ENCODE data around the gene THADA. TPM values are rescaled to one million over a fixed set of nuclear protein-coding genes. Genes with fewer than 3 reads are reported as not detected.
A peak's percentile ranks its signal among the peaks of the same experiment; 100 is the strongest.

The THADA gene
- total RNA-seq, 2 experiments from 2014 or later, result 34.5 to 35.2 TPM

- no peak for DNase-seq
- Mint-ChIP-seq H3K4me3 (no peak overlapping the region), H3K4me1 (peaks cover 21% of the 10 kb centered on the region), H3K27ac (no peak overlapping the region), H3K9me3 (no peaks in the 10 kb centered on the region), H3K27me3 (no peaks in the 10 kb centered on the region), H3K36me3 (no peaks in the 10 kb centered on the region)
Observed at GRCh38 chr2:43206602-43207001, 389.2 kb downstream of the THADA start.

- Mint-ChIP-seq H3K27ac (no peak overlapping the region), H3K4me1 (peaks cover 26% of the 10 kb centered on the region), H3K27me3 (no peaks in the 10 kb centered on the region), H3K36me3 (no peaks in the 10 kb centered on the region), H3K9me3 (no peaks in the 10 kb centered on the region), H3K4me3 (no peak overlapping the region)
- no peak for DNase-seq
Observed at GRCh38 chr2:43203373-43203772, 392.5 kb downstream of the THADA start.

- Mint-ChIP-seq H3K27me3 (no peaks in the 10 kb centered on the region), H3K27ac (no peak overlapping the region), H3K36me3 (no peaks in the 10 kb centered on the region), H3K4me3 (no peak overlapping the region), H3K9me3 (no peaks in the 10 kb centered on the region), H3K4me1 (peaks cover 28% of the 10 kb centered on the region)
- no peak for DNase-seq
Observed at GRCh38 chr2:43202289-43202688, 393.5 kb downstream of the THADA start.

- DNase-seq, result no peak
- Mint-ChIP-seq H3K27ac (no peak overlapping the region), H3K4me1 (peaks cover 36% of the 10 kb centered on the region), H3K9me3 (peaks cover 2% of the 10 kb centered on the region), H3K4me3 (no peak overlapping the region), H3K27me3 (no peaks in the 10 kb centered on the region), H3K36me3 (peaks cover 2% of the 10 kb centered on the region)
Observed at GRCh38 chr2:43201497-43201896, 394.3 kb downstream of the THADA start.

GRCh38 chr2:43201016-43201415 is 394.8 kb downstream of the THADA start:
- H3K27me3 Mint-ChIP-seq, result no peaks in the 10 kb centered on the region

DNA sequence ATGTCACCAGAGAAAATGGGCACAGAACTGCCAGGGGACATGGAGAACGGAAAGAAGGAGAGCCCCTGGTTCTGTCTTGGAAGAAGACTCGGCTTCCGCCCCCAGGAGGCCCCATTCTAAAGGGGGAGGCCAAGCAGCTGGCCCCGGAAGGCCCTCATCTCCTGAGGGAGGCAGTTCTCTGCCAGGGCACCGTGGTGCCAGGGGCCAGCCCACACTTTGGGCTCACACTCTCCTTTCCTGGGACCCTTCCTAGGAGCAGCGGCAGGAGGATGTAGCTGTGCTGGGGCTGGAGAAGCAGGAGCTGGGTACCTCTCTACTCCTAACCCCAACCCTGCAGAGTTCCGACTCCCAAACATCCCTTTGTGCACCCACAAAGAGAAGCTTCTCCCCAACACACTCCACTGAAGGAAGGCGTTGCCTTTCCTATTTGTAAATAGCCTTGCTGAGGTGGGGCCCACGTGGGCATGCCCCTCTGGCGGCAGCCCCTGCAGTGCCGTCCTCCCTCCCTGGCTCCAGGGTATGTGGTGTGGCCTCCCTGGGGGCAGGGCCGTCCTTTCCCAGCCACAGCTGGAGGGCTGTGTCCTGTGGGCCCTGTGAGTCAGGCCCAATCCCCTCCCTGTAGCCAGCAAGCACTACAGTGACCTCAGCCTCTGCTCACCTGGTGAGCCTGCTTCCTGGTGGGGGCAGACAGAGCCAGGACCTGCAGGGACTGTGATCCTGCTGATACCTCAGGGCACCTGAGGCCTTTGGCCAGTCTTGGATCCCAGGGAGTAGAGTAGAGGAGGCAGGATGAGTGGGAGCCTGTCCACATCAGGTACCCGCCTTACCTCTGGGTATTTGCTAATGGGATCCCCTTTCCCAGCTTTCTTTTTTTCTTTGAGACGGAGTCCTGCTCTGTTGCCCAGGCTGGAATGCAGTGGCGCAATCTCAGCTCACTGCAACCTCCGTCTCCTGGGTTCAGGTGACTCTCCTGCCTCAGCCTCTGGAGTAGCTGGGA is 396.0 kb downstream of the THADA start:
- Mint-ChIP-seq H3K4me1 (peaks cover 39% of the 10 kb centered on the region), H3K4me3 (no peak overlapping the region), H3K27me3 (no peaks in the 10 kb centered on the region), H3K27ac (no peak overlapping the region), H3K36me3 (peaks cover 3% of the 10 kb centered on the region), H3K9me3 (peaks cover 2% of the 10 kb centered on the region)
- DNase-seq, result no peak

More at GRCh38 chr2:43201016-43201415, 394.8 kb downstream of the THADA start:
- no peak for DNase-seq
- Mint-ChIP-seq H3K36me3 (peaks cover 3% of the 10 kb centered on the region), H3K27ac (no peak overlapping the region), H3K9me3 (peaks cover 2% of the 10 kb centered on the region), H3K4me1 (peaks cover 35% of the 10 kb centered on the region), H3K4me3 (no peak overlapping the region)

- no peak overlapping the region for H3K27ac Mint-ChIP-seq
- no peak for DNase-seq
- no peaks in the 10 kb centered on the region for H3K27me3 Mint-ChIP-seq
- peaks cover 3% of the 10 kb centered on the region for H3K36me3 Mint-ChIP-seq
- peaks cover 2% of the 10 kb centered on the region for H3K9me3 Mint-ChIP-seq
- no peak overlapping the region for H3K4me3 Mint-ChIP-seq
- peaks cover 52% of the 10 kb centered on the region for H3K4me1 Mint-ChIP-seq
Observed at GRCh38 chr2:43198263-43198662, 397.6 kb downstream of the THADA start.

GRCh38 chr2:43197588-43197896 is 398.3 kb downstream of the THADA start:
- DNase-seq, result no peak
- H3K4me1 Mint-ChIP-seq, result peaks cover 59% of the 10 kb centered on the region
- no peak overlapping the region for H3K4me3 Mint-ChIP-seq
- no peaks in the 10 kb centered on the region for H3K27me3 Mint-ChIP-seq
- peaks cover 2% of the 10 kb centered on the region for H3K9me3 Mint-ChIP-seq
- H3K27ac Mint-ChIP-seq, result peak overlapping the region; percentile 89
- peaks cover 3% of the 10 kb centered on the region for H3K36me3 Mint-ChIP-seq

GRCh38 chr2:43196768-43197587 is 398.9 kb downstream of the THADA start:
- H3K36me3 Mint-ChIP-seq, result peaks cover 3% of the 10 kb centered on the region
- peak; percentile 14 for DNase-seq

GRCh38 chr2:43194121-43194869 is 401.5 kb downstream of the THADA start:
- DNase-seq, result no peak
- Mint-ChIP-seq H3K27ac (peak overlapping the region; percentile 90), H3K27me3 (no peaks in the 10 kb centered on the region), H3K36me3 (peaks cover 3% of the 10 kb centered on the region), H3K9me3 (peaks cover 2% of the 10 kb centered on the region), H3K4me1 (peaks cover 58% of the 10 kb centered on the region), H3K4me3 (peak overlapping the region; percentile 75)

More at GRCh38 chr2:43196768-43197587, 398.9 kb downstream of the THADA start:
- Mint-ChIP-seq H3K4me1 (peaks cover 61% of the 10 kb centered on the region), H3K27me3 (no peaks in the 10 kb centered on the region), H3K27ac (peak overlapping the region; percentile 89), H3K9me3 (peaks cover 2% of the 10 kb centered on the region), H3K4me3 (peak overlapping the region; percentile 44)

DNA sequence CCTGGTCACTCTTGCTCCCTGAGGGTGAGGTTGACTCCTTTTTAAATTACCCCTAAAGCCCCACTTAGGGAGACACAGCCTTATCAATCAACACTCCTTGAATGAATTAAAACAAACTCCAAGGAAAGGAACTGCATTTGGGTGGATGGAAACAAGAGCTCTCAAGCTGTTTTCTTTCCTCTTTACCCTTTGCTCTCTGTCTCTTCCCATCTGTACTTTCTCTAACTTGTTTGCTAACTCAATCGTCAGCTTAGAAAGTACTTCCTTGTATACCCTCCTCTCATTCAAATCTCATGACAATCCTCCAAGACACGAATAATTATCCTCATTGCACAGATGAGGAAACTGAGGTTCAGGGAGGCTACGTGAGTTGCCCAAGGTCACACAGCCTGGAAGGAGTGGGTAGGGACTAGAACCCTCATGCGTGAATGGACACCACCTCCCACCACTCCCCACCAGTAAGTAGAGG is 402.2 kb downstream of the THADA start:
- H3K9me3 Mint-ChIP-seq, result peaks cover 2% of the 10 kb centered on the region
- H3K4me1 Mint-ChIP-seq, result peaks cover 55% of the 10 kb centered on the region
- no peaks in the 10 kb centered on the region for H3K27me3 Mint-ChIP-seq
- H3K36me3 Mint-ChIP-seq, result peaks cover 3% of the 10 kb centered on the region
- DNase-seq, result no peak
- peak overlapping the region; percentile 75 for H3K4me3 Mint-ChIP-seq
- H3K27ac Mint-ChIP-seq, result peak overlapping the region; percentile 90

- peaks cover 2% of the 10 kb centered on the region for H3K9me3 Mint-ChIP-seq
- peaks cover 55% of the 10 kb centered on the region for H3K4me1 Mint-ChIP-seq
- H3K27ac Mint-ChIP-seq, result peak overlapping the region; percentile 90
- H3K36me3 Mint-ChIP-seq, result peaks cover 3% of the 10 kb centered on the region
- peak overlapping the region; percentile 75 for H3K4me3 Mint-ChIP-seq
- no peak for DNase-seq
- H3K27me3 Mint-ChIP-seq, result no peaks in the 10 kb centered on the region
Observed at GRCh38 chr2:43192744-43193651, 402.8 kb downstream of the THADA start.

- Mint-ChIP-seq H3K4me1 (peaks cover 60% of the 10 kb centered on the region), H3K27ac (peak overlapping the region; percentile 46), H3K36me3 (peaks cover 3% of the 10 kb centered on the region), H3K9me3 (peaks cover 2% of the 10 kb centered on the region), H3K4me3 (no peak overlapping the region), H3K27me3 (no peaks in the 10 kb centered on the region)
- DNase-seq, result peak; percentile 22
Observed at GRCh38 chr2:43191947-43192516, 403.8 kb downstream of the THADA start.

Data from activated naive CD8-positive, alpha-beta T cell treated with anti-CD3 and anti-CD28 coated beads for 36 hours (primary cell).